ENCODE data around the gene LRRC23.

Gene LRRC23

GRCh38 chr12:6943722-6944380, 39.2 kb downstream of the LRRC23 start, which contains the start of the genes C12orf57 and RNU7-1:
Gene C12orf57 (plus strand): TSS chr12:6944022. CDS start chr12:6944122, 100 bp downstream.
Gene RNU7-1 (plus strand): TSS chr12:6943816.
- no peak for DNase-seq (ENCODE audit: low read depth)

- DNase-seq (ENCODE audit: low read depth) = no peak
Measured at GRCh38 chr12:6944381-6945186, 40.0 kb downstream of the LRRC23 start.

GRCh38 chr12:6945613-6946012, 41.0 kb downstream of the LRRC23 start:
- no peak for DNase-seq (ENCODE audit: low read depth)

GRCh38 chr12:6946033-6946919, 41.7 kb downstream of the LRRC23 start:
- DNase-seq (ENCODE audit: low read depth) = no peak

GRCh38 chr12:6946920-6947374, 42.3 kb downstream of the LRRC23 start:
- no peak for DNase-seq (ENCODE audit: low read depth)

GRCh38 chr12:6947615-6948014, 43.0 kb downstream of the LRRC23 start:
- DNase-seq (ENCODE audit: low read depth) = no peak

GRCh38 chr12:6948873-6949594, 44.4 kb downstream of the LRRC23 start:
- DNase-seq (ENCODE audit: low read depth) = no peak

- DNase-seq (ENCODE audit: low read depth) = no peak
Measured at GRCh38 chr12:6950401-6950801, 45.8 kb downstream of the LRRC23 start.

GRCh38 chr12:6950811-6951540, 46.4 kb downstream of the LRRC23 start, which contains the start of gene PTPN6:
Gene PTPN6 (plus strand): TSS chr12:6951356. CDS start chr12:6951513, 157 bp downstream.
- no peak for DNase-seq (ENCODE audit: low read depth)

- no peak for DNase-seq (ENCODE audit: low read depth)
Measured at GRCh38 chr12:6951551-6952120, 47.0 kb downstream of the LRRC23 start.

GRCh38 chr12:6952121-6952862, 47.7 kb downstream of the LRRC23 start:
- no peak for DNase-seq (ENCODE audit: low read depth)

- DNase-seq (ENCODE audit: low read depth) = no peak
Measured at GRCh38 chr12:6952863-6953441, 48.3 kb downstream of the LRRC23 start.

GRCh38 chr12:6953442-6954315, 49.1 kb downstream of the LRRC23 start:
- no peak for DNase-seq (ENCODE audit: low read depth)

- DNase-seq (ENCODE audit: low read depth) = no peak
Measured at GRCh38 chr12:6954316-6955107, 49.9 kb downstream of the LRRC23 start.

- no peak for DNase-seq (ENCODE audit: low read depth)
Measured at GRCh38 chr12:6955108-6956020, 50.7 kb downstream of the LRRC23 start.

- DNase-seq (ENCODE audit: low read depth) = no peak
Measured at GRCh38 chr12:6956021-6956727, 51.6 kb downstream of the LRRC23 start.
